Measurements from ENCODE around the gene RXFP2.

DNA sequence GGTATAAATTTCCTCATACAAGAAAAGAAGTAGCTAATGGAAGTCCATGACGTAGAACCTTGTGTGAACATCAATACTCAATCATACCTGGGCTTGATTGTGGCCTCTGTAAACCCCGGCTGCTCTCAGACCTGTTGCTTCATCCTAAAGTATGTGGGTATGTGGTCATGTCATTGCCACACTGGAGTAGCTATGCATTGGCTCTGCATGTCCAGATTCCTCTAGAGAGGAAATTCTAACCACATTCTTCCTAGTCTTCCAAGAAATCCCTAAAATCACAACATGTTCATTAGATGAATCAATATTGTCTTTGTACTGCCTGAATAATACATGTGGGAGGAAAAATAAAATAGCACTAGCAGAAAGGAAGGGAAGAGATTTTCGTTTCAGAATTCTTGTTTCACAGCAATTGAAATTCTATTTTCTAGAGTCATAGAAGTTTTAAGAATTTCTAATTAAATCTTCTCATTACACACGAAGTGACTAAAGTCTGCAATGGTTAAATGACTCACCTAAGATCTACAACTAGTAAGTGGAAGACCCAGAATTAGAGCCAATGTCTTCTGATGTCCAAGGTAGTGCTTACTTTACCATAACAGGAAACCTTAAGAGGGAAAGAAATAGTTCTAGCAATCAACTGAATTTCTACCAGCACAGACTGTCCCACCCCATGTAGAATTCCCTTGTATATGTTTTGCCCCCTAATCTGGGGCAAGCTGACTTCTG lies 28.0 kb downstream of the RXFP2 start:
- TF ChIP-seq, protein P1, sequence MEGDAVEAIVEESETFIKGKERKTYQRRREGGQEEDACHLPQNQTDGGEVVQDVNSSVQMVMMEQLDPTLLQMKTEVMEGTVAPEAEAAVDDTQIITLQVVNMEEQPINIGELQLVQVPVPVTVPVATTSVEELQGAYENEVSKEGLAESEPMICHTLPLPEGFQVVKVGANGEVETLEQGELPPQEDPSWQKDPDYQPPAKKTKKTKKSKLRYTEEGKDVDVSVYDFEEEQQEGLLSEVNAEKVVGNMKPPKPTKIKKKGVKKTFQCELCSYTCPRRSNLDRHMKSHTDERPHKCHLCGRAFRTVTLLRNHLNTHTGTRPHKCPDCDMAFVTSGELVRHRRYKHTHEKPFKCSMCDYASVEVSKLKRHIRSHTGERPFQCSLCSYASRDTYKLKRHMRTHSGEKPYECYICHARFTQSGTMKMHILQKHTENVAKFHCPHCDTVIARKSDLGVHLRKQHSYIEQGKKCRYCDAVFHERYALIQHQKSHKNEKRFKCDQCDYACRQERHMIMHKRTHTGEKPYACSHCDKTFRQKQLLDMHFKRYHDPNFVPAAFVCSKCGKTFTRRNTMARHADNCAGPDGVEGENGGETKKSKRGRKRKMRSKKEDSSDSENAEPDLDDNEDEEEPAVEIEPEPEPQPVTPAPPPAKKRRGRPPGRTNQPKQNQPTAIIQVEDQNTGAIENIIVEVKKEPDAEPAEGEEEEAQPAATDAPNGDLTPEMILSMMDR (conservative IDR thresholded peaks at IDR 0.05; ENCODE audit: low read length), result no peak
- no peak for TF ChIP-seq EZH2phosphoT487 (IDR thresholded peaks at IDR 0.05; ENCODE audit: borderline replicate concordance)

All from Loucy (cell line).